ENCODE data around the gene ANKRD16. TPM values are rescaled to one million over a fixed set of nuclear protein-coding genes. Genes with fewer than 3 reads are reported as not detected.
"Not testable (repeated sequence)": the region's sequence is repeated elsewhere in the genome, so short reads cannot be mapped to it uniquely, and the experiment has no call there.

The ANKRD16 gene
- total RNA-seq, 1 donor from 2014 or later = 4.9 TPM

GRCh38 chr10:5856701-5857004 is 33.0 kb downstream of the ANKRD16 start:
- H2AFZ ChIP-seq (ENCODE audit: low read depth, low read length) = no peak overlapping the region
- no peaks in the 10 kb centered on the region for H3K9me3 ChIP-seq (ENCODE audit: insufficient read depth, low read depth, low read length)
- H3K27ac ChIP-seq (ENCODE audit: low read depth, low read length) = no peak overlapping the region
- no peak overlapping the region for H3K4me3 ChIP-seq (ENCODE audit: insufficient read depth, low read depth, low read length)
- H3K4me2 ChIP-seq (ENCODE audit: low read length) = no peak overlapping the region
- no peaks in the 10 kb centered on the region for H3K36me3 ChIP-seq (ENCODE audit: insufficient read depth, low read length)
- no peak overlapping the region for H3K27ac Mint-ChIP-seq (ENCODE audit: unreplicated experiment)
- no peaks in the 10 kb centered on the region for H3K79me2 ChIP-seq (ENCODE audit: insufficient read depth, low read length)
- DNase-seq (ENCODE audit: low read depth) = no peak
- H3K36me3 Mint-ChIP-seq (ENCODE audit: low read depth, unreplicated experiment) = no peaks in the 10 kb centered on the region
- no peak for FAIRE-seq
- H3K4me1 Mint-ChIP-seq (ENCODE audit: low read depth, unreplicated experiment) = peaks cover 5% of the 10 kb centered on the region
- no peaks in the 10 kb centered on the region for H4K20me1 ChIP-seq (ENCODE audit: insufficient read depth, low read length)
- no peaks in the 10 kb centered on the region for H3K27me3 ChIP-seq (ENCODE audit: insufficient read depth, low read length)
- TF ChIP-seq CTCF (IDR thresholded peaks at IDR 0.05; ENCODE audit: insufficient read depth, low read depth, low read length) = no peak
- TF ChIP-seq EZH2 (IDR thresholded peaks at IDR 0.05; ENCODE audit: insufficient read depth, low read length) = no peak
- no peaks in the 10 kb centered on the region for H3K9me3 Mint-ChIP-seq (ENCODE audit: unreplicated experiment)
- no peak overlapping the region for H3K9ac ChIP-seq (ENCODE audit: low read length)
- H3K4me3 Mint-ChIP-seq (ENCODE audit: unreplicated experiment) = no peak overlapping the region
- H3K4me1 ChIP-seq (ENCODE audit: insufficient read depth, low read length) = no peaks in the 10 kb centered on the region
- H3K27me3 Mint-ChIP-seq (ENCODE audit: low read depth, unreplicated experiment) = peaks cover 6% of the 10 kb centered on the region

GRCh38 chr10:5855979-5856700 is 33.6 kb downstream of the ANKRD16 start:
- Histone ChIP-seq H3K9me3 (ENCODE audit: insufficient read depth, low read depth, low read length) (no peaks in the 10 kb centered on the region), H3K4me3 (ENCODE audit: insufficient read depth, low read depth, low read length) (no peak overlapping the region), H3K4me2 (ENCODE audit: low read length) (no peak overlapping the region), H4K20me1 (ENCODE audit: insufficient read depth, low read length) (no peaks in the 10 kb centered on the region), H2AFZ (ENCODE audit: low read depth, low read length) (no peak overlapping the region), H3K36me3 (ENCODE audit: insufficient read depth, low read length) (no peaks in the 10 kb centered on the region), H3K27ac (ENCODE audit: low read depth, low read length) (no peak overlapping the region), H3K79me2 (ENCODE audit: insufficient read depth, low read length) (no peaks in the 10 kb centered on the region), H3K4me1 (ENCODE audit: insufficient read depth, low read length) (no peaks in the 10 kb centered on the region), H3K9ac (ENCODE audit: low read length) (no peak overlapping the region), H3K27me3 (ENCODE audit: insufficient read depth, low read length) (no peaks in the 10 kb centered on the region)
- TF ChIP-seq EZH2 (IDR thresholded peaks at IDR 0.05; ENCODE audit: insufficient read depth, low read length) (no peak), CTCF (IDR thresholded peaks at IDR 0.05; ENCODE audit: insufficient read depth, low read depth, low read length) (no peak)
- H3K27me3 Mint-ChIP-seq (ENCODE audit: low read depth, unreplicated experiment) = peaks cover 6% of the 10 kb centered on the region
- no peak overlapping the region for H3K4me3 Mint-ChIP-seq (ENCODE audit: unreplicated experiment)
- H3K36me3 Mint-ChIP-seq (ENCODE audit: low read depth, unreplicated experiment) = no peaks in the 10 kb centered on the region
- FAIRE-seq (no peak), DNase-seq (ENCODE audit: low read depth) (no peak)
- H3K27ac Mint-ChIP-seq (ENCODE audit: unreplicated experiment) = no peak overlapping the region
- no peaks in the 10 kb centered on the region for H3K9me3 Mint-ChIP-seq (ENCODE audit: unreplicated experiment)
- H3K4me1 Mint-ChIP-seq (ENCODE audit: low read depth, unreplicated experiment) = peaks cover under 1% of the 10 kb centered on the region

- H3K9me3 ChIP-seq (ENCODE audit: insufficient read depth, low read depth, low read length) = no peaks in the 10 kb centered on the region
- no peaks in the 10 kb centered on the region for H3K27me3 ChIP-seq (ENCODE audit: insufficient read depth, low read length)
- H2AFZ ChIP-seq (ENCODE audit: low read depth, low read length) = no peak overlapping the region
- H3K4me2 ChIP-seq (ENCODE audit: low read length) = no peak overlapping the region
- TF ChIP-seq CTCF (IDR thresholded peaks at IDR 0.05; ENCODE audit: insufficient read depth, low read depth, low read length) = no peak
- no peak for TF ChIP-seq EZH2 (IDR thresholded peaks at IDR 0.05; ENCODE audit: insufficient read depth, low read length)
- no peaks in the 10 kb centered on the region for H3K36me3 ChIP-seq (ENCODE audit: insufficient read depth, low read length)
- Mint-ChIP-seq H3K36me3 (ENCODE audit: low read depth, unreplicated experiment) (no peaks in the 10 kb centered on the region), H3K4me1 (ENCODE audit: low read depth, unreplicated experiment) (no peaks in the 10 kb centered on the region), H3K27ac (ENCODE audit: unreplicated experiment) (no peak overlapping the region), H3K9me3 (ENCODE audit: unreplicated experiment) (no peaks in the 10 kb centered on the region), H3K27me3 (ENCODE audit: low read depth, unreplicated experiment) (peaks cover 6% of the 10 kb centered on the region), H3K4me3 (ENCODE audit: unreplicated experiment) (no peak overlapping the region)
- H3K4me1 ChIP-seq (ENCODE audit: insufficient read depth, low read length) = no peaks in the 10 kb centered on the region
- H4K20me1 ChIP-seq (ENCODE audit: insufficient read depth, low read length) = no peaks in the 10 kb centered on the region
- FAIRE-seq = no peak
- no peak overlapping the region for H3K9ac ChIP-seq (ENCODE audit: low read length)
- no peak overlapping the region for H3K27ac ChIP-seq (ENCODE audit: low read depth, low read length)
- H3K79me2 ChIP-seq (ENCODE audit: insufficient read depth, low read length) = no peaks in the 10 kb centered on the region
- DNase-seq (ENCODE audit: low read depth) = no peak
- H3K4me3 ChIP-seq (ENCODE audit: insufficient read depth, low read depth, low read length) = no peak overlapping the region
Observed at GRCh38 chr10:5854131-5854475, 35.6 kb downstream of the ANKRD16 start.

GRCh38 chr10:5846667-5847066 is 43.0 kb downstream of the ANKRD16 start:
- H3K9me3 Mint-ChIP-seq (ENCODE audit: unreplicated experiment); H3K27ac ChIP-seq (ENCODE audit: low read depth, low read length); H4K20me1 ChIP-seq (ENCODE audit: insufficient read depth, low read length); H3K79me2 ChIP-seq (ENCODE audit: insufficient read depth, low read length); H3K9ac ChIP-seq (ENCODE audit: low read length); H3K4me3 ChIP-seq (ENCODE audit: insufficient read depth, low read depth, low read length); H3K4me3 Mint-ChIP-seq (ENCODE audit: unreplicated experiment); H3K4me1 ChIP-seq (ENCODE audit: insufficient read depth, low read length); FAIRE-seq; DNase-seq (ENCODE audit: low read depth); H2AFZ ChIP-seq (ENCODE audit: low read depth, low read length); H3K27me3 ChIP-seq (ENCODE audit: insufficient read depth, low read length); H3K27ac Mint-ChIP-seq (ENCODE audit: unreplicated experiment); H3K9me3 ChIP-seq (ENCODE audit: insufficient read depth, low read depth, low read length); H3K36me3 Mint-ChIP-seq (ENCODE audit: low read depth, unreplicated experiment); H3K4me2 ChIP-seq (ENCODE audit: low read length); H3K36me3 ChIP-seq (ENCODE audit: insufficient read depth, low read length); H3K27me3 Mint-ChIP-seq (ENCODE audit: low read depth, unreplicated experiment); H3K4me1 Mint-ChIP-seq (ENCODE audit: low read depth, unreplicated experiment): not testable (repeated sequence)

Measured in astrocyte (in vitro differentiated cells and primary cell).